ENCODE data around the gene CXCL3.

The CXCL3 gene

DNA sequence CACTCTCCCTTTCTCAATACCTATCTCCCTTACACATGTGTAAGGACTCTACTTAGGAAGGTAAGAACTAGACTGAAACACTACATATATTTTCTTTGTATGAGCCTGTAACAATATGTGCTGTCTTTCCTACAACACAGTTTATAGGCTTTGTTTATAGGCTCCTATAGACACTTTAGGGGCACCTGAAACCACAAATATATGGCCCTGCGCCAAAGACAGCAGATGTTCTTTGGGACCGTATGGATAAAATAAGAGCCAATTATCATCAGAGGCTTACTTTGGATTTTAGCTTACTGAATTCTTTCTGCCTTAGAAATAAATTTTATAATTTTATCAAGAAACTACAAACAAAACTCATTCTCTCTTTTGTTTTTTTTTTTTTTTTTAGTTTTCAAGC is 16.6 kb upstream of the CXCL3 start:
- no peak for DNase-seq

DNA sequence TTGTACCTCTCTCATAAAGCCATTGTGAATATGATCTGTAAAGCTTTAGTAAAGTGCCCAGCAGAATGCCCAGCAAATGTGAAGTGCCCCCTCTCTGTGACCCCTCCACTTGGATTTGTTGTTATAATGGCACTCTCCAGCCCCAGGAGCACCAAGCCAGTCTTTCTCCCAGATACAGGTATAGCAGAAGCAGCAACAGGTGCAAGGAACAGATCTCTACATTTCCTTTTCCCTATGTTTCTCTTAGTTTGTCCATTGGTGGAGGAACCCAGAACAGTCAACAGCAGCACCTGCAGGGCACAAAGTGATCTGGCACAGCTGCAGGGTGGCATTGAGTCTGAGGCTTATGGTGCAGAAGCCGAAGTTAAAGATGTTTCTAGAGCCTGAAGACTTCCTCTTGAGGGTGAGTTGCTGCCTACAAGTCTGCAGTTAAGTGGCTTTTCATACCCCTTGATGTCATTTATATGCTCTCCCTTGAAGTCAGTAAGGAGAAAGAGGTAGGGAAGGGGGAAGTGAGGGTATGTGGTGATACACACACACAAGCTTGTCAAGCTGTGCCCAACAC is 16.1 kb upstream of the CXCL3 start:
- DNase-seq: no peak

DNA sequence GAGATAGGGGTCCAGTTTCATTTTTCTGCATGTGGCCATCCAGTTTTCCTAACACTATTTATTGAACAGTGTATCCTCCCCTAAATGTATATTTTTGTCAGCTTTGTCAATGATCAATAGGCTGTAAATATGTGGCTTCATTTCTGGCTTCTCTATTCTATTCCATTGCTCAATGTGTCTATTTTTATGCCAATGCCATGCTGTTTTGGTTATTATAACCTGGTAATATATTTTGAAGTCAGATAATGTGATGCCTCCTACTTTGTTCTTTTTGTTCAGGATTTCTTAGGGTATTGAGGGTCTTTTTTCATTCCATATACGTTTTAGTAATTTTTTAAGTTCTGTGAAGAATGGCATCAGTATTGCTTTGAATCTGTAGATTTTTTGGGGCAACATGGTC is 8.7 kb upstream of the CXCL3 start:
- DNase-seq: no peak

DNA sequence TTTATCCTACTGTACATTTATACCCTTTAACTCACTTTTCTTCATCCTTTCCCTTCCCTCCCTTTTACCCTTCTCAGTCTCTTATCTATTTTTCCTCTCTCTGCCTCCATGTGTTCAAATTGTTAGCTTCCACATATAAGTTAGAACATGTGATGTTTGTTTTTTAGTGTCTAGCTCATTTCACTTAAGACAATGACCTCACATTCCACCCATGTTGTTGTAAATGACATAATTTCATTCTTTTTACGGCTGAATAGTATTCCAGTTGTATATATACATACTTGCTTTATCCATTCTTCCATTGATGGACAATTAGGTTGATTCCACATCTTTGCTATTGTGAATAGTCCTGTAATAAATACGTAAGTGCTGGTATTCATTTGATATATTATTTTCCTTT is 7.3 kb upstream of the CXCL3 start:
- no peak for DNase-seq

DNA sequence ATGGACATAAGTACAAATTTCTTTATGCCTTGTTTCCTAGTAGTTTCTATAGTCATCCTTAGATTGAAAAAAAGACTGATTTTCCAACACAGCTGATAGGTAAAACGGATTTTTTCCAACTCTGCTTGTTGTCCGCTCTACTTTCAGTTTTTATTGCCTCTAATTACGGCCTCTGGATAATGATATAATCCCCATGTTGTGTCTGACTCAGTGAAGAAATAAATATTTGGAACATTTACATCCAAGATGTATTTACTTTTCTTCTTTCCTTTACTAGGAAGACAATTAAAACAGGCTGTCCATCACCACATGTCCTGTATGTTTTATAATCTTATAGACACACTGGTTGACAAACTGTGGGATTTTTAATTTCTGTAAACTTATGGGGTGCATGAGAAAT is 6.8 kb upstream of the CXCL3 start:
- no peak for DNase-seq

DNA sequence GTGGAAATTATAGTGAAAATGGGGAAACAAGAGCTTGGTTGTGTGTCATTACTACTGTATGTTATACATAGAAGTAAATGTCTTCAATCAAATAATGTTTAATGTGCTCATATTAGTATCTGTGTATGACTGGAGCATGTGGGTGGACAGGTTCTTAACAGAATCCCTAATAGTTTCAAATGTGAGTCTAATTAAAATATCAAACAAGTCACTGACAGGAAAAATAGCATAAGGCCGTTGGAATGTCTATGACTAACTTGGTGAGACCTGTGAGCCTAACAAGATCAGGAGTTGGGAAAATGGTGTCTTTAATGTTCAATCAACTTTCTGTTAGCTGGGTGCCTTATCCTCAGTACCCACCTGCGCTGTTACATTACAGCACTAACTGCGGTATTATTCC is 6.2 kb upstream of the CXCL3 start:
- DNase-seq: no peak

DNA sequence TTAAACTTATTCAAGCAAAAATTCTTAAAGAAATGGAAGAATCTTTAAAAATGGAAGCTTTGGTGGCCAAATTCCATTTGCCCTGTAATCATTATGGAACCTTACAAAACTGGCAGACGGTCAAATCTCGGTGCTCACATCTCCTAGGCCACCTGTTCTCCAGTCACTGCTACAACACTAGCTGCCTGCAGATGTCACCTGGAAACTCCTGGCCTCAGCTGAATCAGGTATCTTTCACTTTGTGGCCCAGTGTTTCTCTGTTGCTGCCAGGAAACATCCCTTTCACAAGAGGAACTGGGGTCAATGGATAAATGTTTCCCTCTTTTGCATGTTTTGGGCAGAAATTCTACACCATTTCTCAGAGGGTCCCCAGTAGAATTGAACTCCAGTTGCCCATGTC is 4.2 kb upstream of the CXCL3 start:
- DNase-seq: no peak

DNA sequence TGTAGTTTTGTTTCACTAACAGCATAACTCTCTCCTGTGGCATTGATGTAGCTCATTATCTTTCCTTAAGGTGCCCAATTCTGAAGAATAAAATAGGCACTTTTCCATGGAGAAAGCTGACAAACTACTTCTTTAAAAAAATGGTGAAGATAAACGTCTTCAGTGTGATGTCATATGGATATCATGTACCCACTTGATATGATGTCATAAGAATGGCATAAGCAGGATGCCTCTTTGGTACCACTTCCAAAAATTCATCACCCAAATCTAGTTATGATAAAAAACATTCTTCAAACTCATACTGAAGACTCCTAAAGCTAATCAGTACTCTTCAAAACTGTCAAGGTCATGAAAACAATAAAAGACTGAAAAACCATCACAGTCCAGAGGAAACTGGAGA is 2.9 kb upstream of the CXCL3 start:
- DNase-seq: no peak

DNA sequence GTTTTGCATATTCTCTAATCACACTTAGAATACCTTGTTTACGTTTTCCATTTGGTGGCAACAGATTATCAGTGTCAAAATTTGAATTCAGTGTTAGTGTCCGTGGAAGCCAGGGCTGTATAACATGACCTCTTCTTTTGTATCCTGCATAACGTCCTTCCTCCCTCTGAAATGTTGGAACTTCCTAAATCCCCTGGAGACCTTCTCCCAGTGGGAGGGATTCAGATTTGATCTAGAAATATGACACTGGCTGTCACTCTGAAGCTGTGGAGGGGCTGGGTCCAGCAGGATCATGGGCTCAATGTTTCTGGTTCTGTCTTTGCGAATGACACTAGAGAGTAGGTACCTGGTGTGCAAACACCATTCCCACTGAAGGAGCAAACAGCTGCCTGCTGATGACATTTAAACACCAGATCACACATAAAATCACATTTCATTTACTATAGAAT is 850 bp upstream of the CXCL3 start:
- no peak for DNase-seq

DNA sequence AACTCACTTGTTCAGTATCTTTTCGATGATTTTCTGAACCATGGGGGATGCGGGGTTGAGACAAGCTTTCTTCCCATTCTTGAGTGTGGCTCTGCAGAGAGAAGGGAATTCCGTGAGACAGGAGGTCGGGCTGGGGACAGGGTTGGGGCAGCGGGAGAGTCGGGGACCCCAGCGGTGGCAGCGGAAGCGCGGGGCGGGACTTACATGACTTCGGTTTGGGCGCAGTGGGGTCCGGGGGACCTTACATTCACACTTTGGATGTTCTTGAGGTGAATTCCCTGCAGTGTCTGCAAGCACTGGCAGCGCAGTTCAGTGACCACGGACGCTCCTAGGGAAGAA is 434 bp downstream of the CXCL3 start:
- peak in 1 of 6 experiments; percentile 22 for DNase-seq

DNA sequence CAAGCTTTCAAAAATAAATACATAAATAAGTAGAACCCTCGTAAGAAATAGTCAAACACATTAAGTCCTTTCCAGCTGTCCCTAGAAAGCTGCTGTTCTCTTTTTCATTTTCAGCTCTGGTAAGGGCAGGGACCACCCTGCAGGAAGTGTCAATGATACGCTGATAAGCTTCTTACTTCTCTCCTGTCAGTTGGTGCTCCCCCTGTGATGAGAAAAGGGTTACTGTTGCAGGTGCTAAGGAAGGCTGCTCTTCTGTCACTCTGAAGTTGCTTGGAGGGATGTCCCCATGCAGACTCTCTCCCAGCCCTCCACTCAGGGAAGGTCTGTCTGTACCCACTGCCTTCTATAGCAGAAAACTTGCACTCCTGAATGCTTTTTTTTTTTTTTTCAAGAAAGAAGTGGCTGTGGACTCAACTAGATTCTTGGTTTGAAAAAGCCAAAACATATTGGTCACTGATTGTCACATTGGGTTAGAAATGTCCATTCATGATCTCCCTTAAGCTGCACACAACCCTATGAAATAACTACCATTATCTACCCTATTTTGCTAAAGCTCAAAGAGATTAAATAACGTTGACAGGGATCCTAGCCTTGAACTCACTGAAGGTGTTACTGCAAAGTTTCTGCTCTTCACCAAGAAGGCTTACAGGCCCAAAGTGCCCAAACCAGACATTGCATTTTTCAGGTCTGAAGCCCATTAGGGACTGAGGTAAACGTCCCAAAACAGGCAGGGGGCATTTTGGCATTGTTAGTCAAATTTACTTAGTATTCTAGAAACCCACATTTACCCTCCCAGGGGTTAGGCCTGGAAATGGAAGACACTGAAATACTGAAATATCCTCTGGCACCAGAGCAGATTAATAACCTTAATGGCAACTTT is 1.2 kb downstream of the CXCL3 start:
- DNase-seq: no peak

DNA sequence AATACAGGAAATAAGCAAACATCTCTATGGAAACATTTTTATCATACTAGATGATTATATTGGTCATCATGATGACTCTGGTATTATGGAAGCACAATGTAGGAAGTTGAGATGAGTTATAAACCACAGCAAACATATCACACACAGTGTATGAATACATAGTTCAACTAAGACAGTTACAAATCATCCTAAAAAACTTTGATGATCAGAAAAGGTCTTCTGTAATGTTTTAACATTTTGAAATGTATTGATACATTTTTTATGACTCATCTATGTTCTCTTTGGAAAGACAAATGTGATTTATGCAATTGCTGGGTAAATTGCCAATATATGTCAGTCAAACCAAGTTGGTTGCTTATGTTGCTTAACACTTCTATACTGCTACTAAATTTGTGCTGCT is 4.8 kb downstream of the CXCL3 start:
- no peak for DNase-seq

DNA sequence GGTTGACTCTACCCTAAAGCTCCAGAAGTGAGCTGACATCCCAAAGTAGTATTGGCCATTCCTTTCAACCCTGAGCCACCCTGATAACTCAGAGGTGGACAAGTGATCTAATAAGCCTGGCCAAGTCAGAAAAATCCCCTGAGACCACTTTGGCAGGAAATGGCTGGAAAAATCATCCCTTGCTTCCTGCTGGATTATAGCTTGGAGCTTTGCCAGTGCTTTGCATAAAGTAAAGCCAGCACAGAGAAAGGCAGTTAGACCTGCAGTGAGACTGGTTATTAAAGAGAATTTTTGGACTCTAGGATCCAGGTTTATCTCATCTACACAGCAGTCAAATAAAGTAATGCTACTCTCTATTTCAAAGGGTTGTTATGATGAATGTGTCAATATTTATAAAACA is 6.4 kb downstream of the CXCL3 start:
- DNase-seq: no peak

DNA sequence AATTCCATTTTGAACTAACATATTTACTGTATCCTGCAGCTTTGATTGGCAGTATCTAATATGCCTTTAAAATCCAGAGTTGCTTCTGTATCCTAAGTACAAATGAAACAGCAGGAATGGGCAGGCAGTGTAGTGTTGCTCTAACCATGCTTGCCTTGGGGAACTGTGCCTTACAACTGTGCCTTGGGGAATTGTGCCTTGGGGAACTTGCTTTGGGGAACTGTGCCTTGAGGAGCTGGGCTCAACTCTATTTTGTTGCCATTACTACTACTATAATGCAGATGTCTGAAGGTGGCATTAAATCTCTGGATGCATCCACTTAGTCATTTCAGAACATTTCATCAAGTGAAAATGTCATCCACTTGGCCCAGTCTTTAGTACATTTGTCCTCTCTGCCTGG is 6.9 kb downstream of the CXCL3 start:
- DNase-seq: no peak

DNA sequence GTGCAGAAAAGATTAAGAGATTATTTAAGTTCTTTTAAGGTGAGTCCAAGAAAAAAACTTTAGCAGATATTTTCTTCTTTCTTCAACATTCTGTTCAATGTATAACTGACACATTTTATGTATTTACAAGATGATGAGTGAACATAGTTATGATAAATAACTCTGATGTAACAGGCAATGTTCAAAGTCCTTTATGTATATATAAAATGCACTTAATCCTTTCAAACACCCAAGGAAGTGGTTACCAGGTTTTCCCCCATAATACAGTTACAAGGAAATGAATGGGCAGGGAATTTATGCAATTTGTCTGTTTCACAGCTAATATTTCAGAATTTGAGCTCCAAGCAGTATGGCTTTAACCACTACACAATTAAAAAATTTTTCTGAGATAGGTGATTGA is 8.2 kb downstream of the CXCL3 start:
- DNase-seq: no peak

DNA sequence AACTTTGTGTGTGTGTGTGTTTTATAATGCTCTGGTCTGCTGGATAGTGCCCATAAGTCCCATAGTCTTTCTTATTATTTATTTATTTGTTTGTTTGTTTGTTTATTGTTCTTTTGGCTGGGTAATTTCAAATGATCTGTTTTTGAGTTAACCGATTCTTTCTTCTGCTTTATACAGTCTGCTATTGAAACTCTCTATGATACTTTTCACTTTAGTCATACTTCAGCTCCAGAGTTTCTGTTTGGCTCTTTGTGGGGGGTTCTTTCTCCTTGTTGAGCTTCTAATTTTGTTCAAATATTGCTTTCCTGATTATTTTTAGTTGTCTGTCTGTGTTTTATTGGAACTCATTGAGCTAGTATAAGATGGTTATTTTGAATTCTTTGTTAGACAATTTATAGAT is 10.0 kb downstream of the CXCL3 start:
- no peak for DNase-seq

DNA sequence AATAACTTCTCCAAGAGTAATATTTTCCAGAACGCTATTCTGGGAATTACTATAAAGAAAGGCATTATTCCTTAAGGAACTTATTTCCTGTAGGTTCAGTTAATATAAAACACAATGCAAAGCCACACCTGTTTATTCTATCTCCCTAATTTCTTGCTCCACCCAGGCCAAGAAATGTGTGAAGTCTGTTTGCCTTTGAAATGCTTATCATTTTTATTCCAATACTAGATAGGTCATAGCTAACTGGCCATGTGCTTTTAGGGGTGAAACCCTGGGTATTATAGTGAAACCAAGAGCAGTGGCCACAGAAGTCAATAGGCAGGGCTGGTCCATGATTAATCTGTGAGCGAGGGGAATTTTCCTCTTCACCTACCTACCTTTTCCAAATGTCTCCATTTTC is 14.8 kb downstream of the CXCL3 start:
- no peak for DNase-seq

DNA sequence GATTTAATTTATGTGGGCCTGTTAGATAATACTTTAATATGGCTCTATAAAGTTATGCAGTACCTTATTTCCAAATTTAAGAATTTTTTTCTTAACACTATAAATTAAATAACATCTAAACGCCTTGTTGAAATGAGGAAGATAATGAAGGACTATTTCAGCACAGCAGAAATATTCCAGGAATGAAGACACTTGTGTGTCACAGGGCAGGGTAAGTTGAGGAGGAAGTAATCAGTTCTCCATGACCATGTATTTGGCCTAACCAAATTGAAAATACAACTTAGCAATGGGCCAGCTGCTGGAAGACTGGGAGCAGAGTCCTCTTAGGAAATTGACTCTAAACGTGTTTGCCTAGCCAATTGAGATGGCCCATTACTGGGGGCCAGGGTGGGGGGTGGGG is 16.9 kb downstream of the CXCL3 start:
- no peak for DNase-seq

DNA sequence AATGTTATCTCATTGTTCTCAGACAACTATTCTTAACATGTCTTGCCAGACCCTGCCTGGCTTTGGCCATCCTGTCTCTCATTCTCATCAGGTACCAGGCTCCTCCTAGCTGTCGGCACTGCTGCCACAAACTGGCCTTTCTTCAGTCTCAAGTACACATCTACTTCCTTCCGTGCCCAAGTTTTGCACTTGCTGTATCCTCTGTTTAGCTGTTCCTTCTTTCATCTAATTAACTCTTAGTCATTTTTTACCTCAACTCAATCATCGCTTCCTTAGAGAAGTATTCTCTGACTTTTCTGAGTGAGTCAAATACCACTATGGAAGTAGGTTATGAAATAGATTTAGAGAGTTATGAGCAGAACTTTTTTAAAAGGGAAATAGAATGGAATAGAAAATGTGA is 19.7 kb downstream of the CXCL3 start:
- DNase-seq: no peak

DNA sequence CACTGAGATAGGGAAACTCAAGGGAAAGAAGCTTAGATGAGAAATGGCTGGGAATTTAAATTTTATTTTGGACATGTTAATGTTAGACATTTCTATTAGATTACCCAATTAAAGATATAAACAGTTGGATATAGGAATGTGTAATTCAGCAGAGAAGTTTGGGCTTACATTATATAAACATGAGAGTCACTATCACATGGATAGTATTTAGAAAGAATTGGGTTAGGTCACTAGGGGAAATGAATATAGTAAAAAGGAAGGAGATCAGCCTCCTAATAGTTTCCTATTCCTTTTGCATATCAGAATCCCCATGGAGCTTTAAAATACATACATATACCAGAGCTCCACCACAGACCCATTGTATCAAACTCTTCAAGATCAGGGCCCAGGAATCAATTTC is 20.4 kb downstream of the CXCL3 start:
- DNase-seq: no peak

DNA sequence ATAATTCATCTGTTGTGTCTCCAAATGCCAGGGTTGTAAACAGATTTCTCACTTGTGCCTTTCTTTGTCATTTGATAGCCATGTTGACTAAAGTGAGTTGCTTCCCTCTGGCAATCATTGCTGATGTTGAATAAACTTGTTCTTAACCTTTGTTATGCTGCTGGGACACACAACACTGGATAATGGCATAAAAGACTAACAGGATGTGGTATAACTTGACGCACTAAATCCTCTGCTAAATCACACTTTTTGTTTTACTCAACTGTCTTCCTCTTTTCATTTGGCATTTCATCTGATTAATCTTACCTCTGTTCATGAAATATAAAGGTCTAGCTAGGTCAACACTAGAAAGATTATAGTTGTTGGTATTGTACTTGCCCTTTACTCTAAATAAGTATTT is 22.4 kb downstream of the CXCL3 start:
- peak in 1 of 6 experiments; percentile 3 for DNase-seq

DNA sequence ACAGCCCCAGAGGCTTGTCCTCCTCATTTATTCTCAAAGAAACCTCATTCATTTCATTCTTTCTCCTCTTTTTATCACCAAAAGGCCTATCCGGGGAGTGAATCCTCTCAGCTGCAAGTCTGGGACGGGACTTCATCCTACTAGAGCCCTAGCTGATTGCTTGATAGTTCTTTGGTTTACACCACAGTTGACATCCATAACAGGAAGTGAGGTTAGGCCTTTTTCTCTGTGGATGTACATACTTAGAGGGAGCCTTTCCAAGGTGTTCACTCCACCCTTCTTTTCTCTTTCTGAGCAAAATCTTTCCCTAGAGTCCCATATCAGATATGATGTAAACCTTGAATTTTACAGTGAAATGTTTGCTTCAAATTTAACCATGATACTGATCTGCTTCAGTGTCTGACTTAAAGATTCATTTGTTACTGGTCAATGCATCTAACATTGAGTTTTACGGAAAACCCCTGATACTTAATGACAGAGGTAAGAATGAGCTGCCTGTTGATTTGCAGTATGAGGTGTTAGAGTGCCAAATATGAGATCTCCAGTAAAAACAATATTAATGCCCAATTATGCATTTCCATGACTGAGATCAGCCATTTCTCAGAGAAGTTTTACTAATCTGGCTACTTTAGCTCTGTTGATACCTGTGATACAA is 23.2 kb downstream of the CXCL3 start:
- no peak for DNase-seq

DNA sequence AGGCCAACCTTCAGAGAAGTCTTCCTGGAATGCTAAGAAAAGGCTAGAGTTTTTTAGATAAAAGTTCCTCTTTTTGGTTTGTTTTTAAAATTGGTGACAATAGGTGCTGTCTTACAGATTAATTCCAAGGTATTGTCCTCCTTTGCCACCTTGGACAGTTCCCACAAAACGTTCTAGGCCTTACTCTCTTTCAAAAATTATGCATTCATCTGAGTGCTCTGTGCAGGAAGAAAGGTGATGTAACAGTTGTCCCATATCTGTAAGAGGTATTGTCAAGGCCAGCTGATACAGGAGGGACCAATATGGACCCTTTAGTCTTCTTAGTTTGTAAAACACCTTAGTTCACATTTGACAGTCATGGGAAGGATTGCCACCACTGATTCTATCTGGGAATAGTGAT is 24.2 kb downstream of the CXCL3 start:
- DNase-seq: no peak

DNA sequence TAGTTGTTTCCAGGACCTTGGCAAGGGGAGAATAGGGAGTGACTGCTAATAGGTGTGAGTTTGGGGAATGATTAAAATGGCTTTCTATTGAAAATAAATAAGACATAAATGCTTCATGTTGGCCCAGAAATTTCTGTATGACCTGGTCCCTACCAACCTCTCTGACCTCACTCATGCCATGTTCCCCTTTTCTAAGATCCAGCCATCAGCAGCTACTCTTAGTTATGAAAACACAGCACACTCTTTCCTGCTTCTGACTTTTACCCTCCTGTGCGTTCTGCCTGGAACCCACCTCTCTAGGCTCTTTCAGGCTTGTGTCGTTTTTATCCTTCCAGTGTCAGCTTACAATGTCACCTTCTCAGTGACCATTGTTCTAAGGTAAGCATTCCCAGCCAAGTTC is 25.2 kb downstream of the CXCL3 start:
- DNase-seq: no peak

DNA sequence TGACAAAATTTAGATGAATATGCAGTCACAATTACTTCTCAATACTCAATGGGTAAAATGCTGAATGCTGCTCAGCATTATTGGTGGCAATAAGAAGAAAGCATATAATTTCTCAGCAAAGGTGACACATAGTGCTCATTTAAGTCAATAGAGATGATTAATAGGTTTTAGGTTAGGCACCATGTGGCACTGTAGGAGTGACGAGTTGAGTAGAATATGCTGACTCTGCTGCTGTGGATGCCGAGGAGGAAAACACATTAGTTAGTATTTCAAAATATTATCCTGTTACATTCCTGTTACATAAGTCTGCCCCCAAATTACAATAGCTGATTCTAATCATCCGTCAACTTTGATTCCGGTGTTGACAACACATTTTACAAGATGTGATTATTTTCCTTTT is 26.4 kb downstream of the CXCL3 start:
- no peak for DNase-seq

Measured in stimulated activated naive CD4-positive, alpha-beta T cell (primary cell).